Skeletal muscle tissue (tissue), 4 donors: Measurements from ENCODE around the gene ATP5MG. TPM values are rescaled to one million over a fixed set of nuclear protein-coding genes. Genes with fewer than 3 reads are reported as not detected.
A peak's percentile ranks its signal among the peaks of the same experiment; 100 is the strongest.

ENCODE experiments used
- H3K27ac ChIP-seq: one replicate; pipeline ENCODE4 v1.7.0; 2013; ENCODE audit warnings: mild to moderate bottlenecking, low read depth, low read length, inconsistent platforms
- H3K27me3 ChIP-seq, 3 donors: one replicate each; pipeline ENCODE4 v1.7.0; 2013; ENCODE audit warnings: low read length in 3 of 3; ENCODE audit not compliant: control insufficient read depth in 3 of 3, insufficient read depth in 3 of 3
- H3K36me3 ChIP-seq, 3 donors: one replicate each; pipeline ENCODE4 v1.7.0; 2013; ENCODE audit warnings: low read length in 3 of 3; ENCODE audit not compliant: control insufficient read depth in 3 of 3, insufficient read depth in 3 of 3
- H3K4me1 ChIP-seq, 3 donors: one replicate each; pipeline ENCODE4 v1.7.0; 2013; ENCODE audit warnings: low read length in 3 of 3, mild to moderate bottlenecking in 3 of 3; ENCODE audit not compliant: control insufficient read depth in 3 of 3, insufficient read depth in 3 of 3
- H3K4me3 ChIP-seq, 3 donors: one replicate each; pipeline ENCODE4 v1.7.0; 2013; ENCODE audit warnings: low read length in 3 of 3
- H3K9ac ChIP-seq, 3 donors: one replicate each; pipeline ENCODE4 v1.7.0; 2013; ENCODE audit warnings: low read length in 3 of 3, mild to moderate bottlenecking in 3 of 3, moderate library complexity in 2 of 3, low read depth in 1 of 3
- H3K9me3 ChIP-seq, 3 donors: one replicate each; pipeline ENCODE4 v1.7.0; 2013; ENCODE audit warnings: low read length in 3 of 3; ENCODE audit not compliant: control insufficient read depth in 3 of 3
- total RNA-seq: library from RNA; depleted of rRNA; stranded (reverse); fragments of >200 nt; gene quantifications from one replicate; pipeline ENCODE4 v1.2.3, GENCODE V29; 2014
- donor health status: Osteomylitis.

ATP5MG gene
- total RNA-seq, 1 donor from 2014 or later, result 79.9 TPM

- Histone ChIP-seq H3K36me3 (peaks cover 41 to 88% (median 84%) of the 10 kb centered on the region in 3 donors), H3K4me3 (no peak overlapping the region), H3K9ac (no peak overlapping the region), H3K9me3 (no peaks in the 10 kb centered on the region), H3K27ac (no peak overlapping the region), H3K27me3 (no peaks in the 10 kb centered on the region), H3K4me1 (peaks cover 4 to 9% (median 8%) of the 10 kb centered on the region in 3 donors)
Observed at GRCh38 chr11:118374729-118375128, 26.7 kb upstream of the ATP5MG start.

- Histone ChIP-seq H3K4me1 (peaks cover 10 to 15% (median 13%) of the 10 kb centered on the region in 3 donors), H3K4me3 (no peak overlapping the region), H3K9me3 (no peaks in the 10 kb centered on the region), H3K27ac (no peak overlapping the region), H3K9ac (no peak overlapping the region), H3K27me3 (no peaks in the 10 kb centered on the region), H3K36me3 (peaks cover 39 to 81% (median 76%) of the 10 kb centered on the region in 3 donors)
Observed at GRCh38 chr11:118375978-118376377, 25.4 kb upstream of the ATP5MG start.

- peak overlapping the region; percentile 76 for H3K27ac ChIP-seq
Observed at GRCh38 chr11:118379497-118379896, 21.9 kb upstream of the ATP5MG start.

GRCh38 chr11:118380571-118380970 lies 20.8 kb upstream of the ATP5MG start:
- Histone ChIP-seq H3K27me3 (no peaks in the 10 kb centered on the region), H3K4me3 (no peak overlapping the region), H3K9ac (no peak overlapping the region), H3K36me3 (peaks cover 43 to 76% (median 75%) of the 10 kb centered on the region in 3 donors), H3K4me1 (peaks cover 10 to 15% (median 13%) of the 10 kb centered on the region in 3 donors), H3K27ac (peak overlapping the region; percentile 76), H3K9me3 (no peaks in the 10 kb centered on the region)

More at GRCh38 chr11:118379497-118379896, 21.9 kb upstream of the ATP5MG start:
- Histone ChIP-seq H3K9ac (no peak overlapping the region), H3K36me3 (peaks cover 40 to 73% (median 72%) of the 10 kb centered on the region in 3 donors), H3K4me3 (no peak overlapping the region), H3K27me3 (no peaks in the 10 kb centered on the region), H3K9me3 (no peaks in the 10 kb centered on the region), H3K4me1 (peaks cover 10 to 15% (median 13%) of the 10 kb centered on the region in 3 donors)

- H3K4me3 ChIP-seq, result no peak overlapping the region
- no peak overlapping the region for H3K9ac ChIP-seq
- H3K4me1 ChIP-seq, result peaks cover 10 to 15% (median 13%) of the 10 kb centered on the region in 3 donors
- no peaks in the 10 kb centered on the region for H3K27me3 ChIP-seq
- no peak overlapping the region for H3K27ac ChIP-seq
- no peaks in the 10 kb centered on the region for H3K9me3 ChIP-seq
- peaks cover 53 to 81% (median 80%) of the 10 kb centered on the region in 3 donors for H3K36me3 ChIP-seq
Observed at GRCh38 chr11:118382954-118383353, 18.5 kb upstream of the ATP5MG start.

GRCh38 chr11:118383657-118384056 lies 17.7 kb upstream of the ATP5MG start:
- H3K36me3 ChIP-seq, result peaks cover 55 to 77% (median 76%) of the 10 kb centered on the region in 3 donors
- peaks cover 10 to 15% (median 13%) of the 10 kb centered on the region in 3 donors for H3K4me1 ChIP-seq
- H3K9ac ChIP-seq, result no peak overlapping the region
- H3K4me3 ChIP-seq, result no peak overlapping the region
- H3K27ac ChIP-seq, result no peak overlapping the region
- no peaks in the 10 kb centered on the region for H3K9me3 ChIP-seq
- no peaks in the 10 kb centered on the region for H3K27me3 ChIP-seq

- Histone ChIP-seq H3K27me3 (no peaks in the 10 kb centered on the region), H3K9ac (no peak overlapping the region), H3K27ac (no peak overlapping the region), H3K4me1 (peaks cover 4 to 5% (median 4%) of the 10 kb centered on the region in 3 donors), H3K36me3 (peaks cover 24 to 55% (median 41%) of the 10 kb centered on the region in 3 donors), H3K9me3 (no peaks in the 10 kb centered on the region), H3K4me3 (no peak overlapping the region)
Observed at GRCh38 chr11:118396097-118396501, 5.3 kb upstream of the ATP5MG start.

- H3K4me1 ChIP-seq, result peaks cover 4 to 13% (median 8%) of the 10 kb centered on the region in 3 donors
- H3K9me3 ChIP-seq, result no peaks in the 10 kb centered on the region
- H3K36me3 ChIP-seq, result peaks cover 22 to 48% (median 35%) of the 10 kb centered on the region in 3 donors
- no peak overlapping the region for H3K9ac ChIP-seq
- no peak overlapping the region for H3K27ac ChIP-seq
- no peaks in the 10 kb centered on the region for H3K27me3 ChIP-seq
- H3K4me3 ChIP-seq, result no peak overlapping the region
Observed at GRCh38 chr11:118397448-118397847, 4.0 kb upstream of the ATP5MG start.

- peaks cover 13 to 33% (median 22%) of the 10 kb centered on the region in 3 donors for H3K36me3 ChIP-seq
- no peak overlapping the region for H3K9ac ChIP-seq
- no peaks in the 10 kb centered on the region for H3K9me3 ChIP-seq
- no peak overlapping the region for H3K27ac ChIP-seq
- H3K4me1 ChIP-seq, result peaks cover 13 to 18% (median 16%) of the 10 kb centered on the region in 3 donors
- no peak overlapping the region for H3K4me3 ChIP-seq
- H3K27me3 ChIP-seq, result no peaks in the 10 kb centered on the region
Observed at GRCh38 chr11:118398791-118399559, 2.4 kb upstream of the ATP5MG start.
